ENCODE measurements around the gene HEATR5B. TPM values are rescaled to one million over a fixed set of nuclear protein-coding genes. Genes with fewer than 3 reads are reported as not detected.

The HEATR5B gene
- polyA plus RNA-seq, 1 donor = 19.0 TPM

DNA sequence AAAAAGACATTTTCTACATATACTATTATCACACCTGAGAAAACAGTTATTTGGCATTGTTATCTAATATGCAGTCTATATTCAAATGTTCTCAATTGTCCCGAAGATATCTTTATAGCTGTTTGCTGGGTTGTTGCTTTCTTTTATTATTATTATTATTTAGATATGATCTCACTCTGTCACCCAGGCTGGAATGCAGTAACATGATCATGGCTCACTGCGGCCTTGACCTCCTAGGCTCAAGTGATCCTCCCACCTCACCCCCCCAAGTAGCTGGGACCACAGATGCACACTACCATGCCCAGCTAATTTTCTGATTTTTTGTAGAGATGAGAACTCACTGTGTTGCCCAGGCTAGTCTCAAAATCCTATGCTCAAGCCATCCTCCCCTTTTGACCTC is 20.0 kb upstream of the HEATR5B start:
- H3K27ac ChIP-seq (ENCODE audit: low read length) = no peak overlapping the region
- DNase-seq = no peak
- no peaks in the 10 kb centered on the region for H3K27me3 ChIP-seq (ENCODE audit: control insufficient read depth, insufficient read depth, low read length)
- 100% methylated on average over 1 of the region's 2 CpGs for WGBS (ENCODE audit: insufficient coverage, low lambda C conversion rate)
- no peak overlapping the region for H3K4me3 ChIP-seq (ENCODE audit: low read length)
- no peaks in the 10 kb centered on the region for H3K9me3 ChIP-seq (ENCODE audit: control insufficient read depth, low read depth, low read length)
- no peaks in the 10 kb centered on the region for H3K4me1 ChIP-seq (ENCODE audit: control insufficient read depth, insufficient read depth, low read length)
- H3K36me3 ChIP-seq (ENCODE audit: control insufficient read depth, insufficient read depth, low read length) = peaks cover 52% of the 10 kb centered on the region

GRCh38 chr2:37102588-37102987 is 18.4 kb upstream of the HEATR5B start:
- H3K36me3 ChIP-seq (ENCODE audit: control insufficient read depth, insufficient read depth, low read length) = peaks cover 42% of the 10 kb centered on the region
- no peaks in the 10 kb centered on the region for H3K9me3 ChIP-seq (ENCODE audit: control insufficient read depth, low read depth, low read length)
- no peaks in the 10 kb centered on the region for H3K27me3 ChIP-seq (ENCODE audit: control insufficient read depth, insufficient read depth, low read length)
- DNase-seq = no peak
- whole genome bisulfite sequencing (ENCODE audit: insufficient coverage, low lambda C conversion rate) = 100% methylated on average over 1 of the region's 3 CpGs
- H3K4me3 ChIP-seq (ENCODE audit: low read length) = no peak overlapping the region
- no peak overlapping the region for H3K27ac ChIP-seq (ENCODE audit: low read length)
- H3K4me1 ChIP-seq (ENCODE audit: control insufficient read depth, insufficient read depth, low read length) = no peaks in the 10 kb centered on the region

GRCh38 chr2:37100054-37100453 is 15.9 kb upstream of the HEATR5B start:
- Histone ChIP-seq H3K27me3 (ENCODE audit: control insufficient read depth, insufficient read depth, low read length) (no peaks in the 10 kb centered on the region), H3K9me3 (ENCODE audit: control insufficient read depth, low read depth, low read length) (no peaks in the 10 kb centered on the region), H3K4me3 (ENCODE audit: low read length) (no peak overlapping the region), H3K27ac (ENCODE audit: low read length) (no peak overlapping the region), H3K4me1 (ENCODE audit: control insufficient read depth, insufficient read depth, low read length) (no peaks in the 10 kb centered on the region), H3K36me3 (ENCODE audit: control insufficient read depth, insufficient read depth, low read length) (peaks cover 38% of the 10 kb centered on the region)
- DNase-seq = no peak
- no CpG with 5 or more reads among the region's 1 CpG for WGBS (ENCODE audit: insufficient coverage, low lambda C conversion rate)

DNA sequence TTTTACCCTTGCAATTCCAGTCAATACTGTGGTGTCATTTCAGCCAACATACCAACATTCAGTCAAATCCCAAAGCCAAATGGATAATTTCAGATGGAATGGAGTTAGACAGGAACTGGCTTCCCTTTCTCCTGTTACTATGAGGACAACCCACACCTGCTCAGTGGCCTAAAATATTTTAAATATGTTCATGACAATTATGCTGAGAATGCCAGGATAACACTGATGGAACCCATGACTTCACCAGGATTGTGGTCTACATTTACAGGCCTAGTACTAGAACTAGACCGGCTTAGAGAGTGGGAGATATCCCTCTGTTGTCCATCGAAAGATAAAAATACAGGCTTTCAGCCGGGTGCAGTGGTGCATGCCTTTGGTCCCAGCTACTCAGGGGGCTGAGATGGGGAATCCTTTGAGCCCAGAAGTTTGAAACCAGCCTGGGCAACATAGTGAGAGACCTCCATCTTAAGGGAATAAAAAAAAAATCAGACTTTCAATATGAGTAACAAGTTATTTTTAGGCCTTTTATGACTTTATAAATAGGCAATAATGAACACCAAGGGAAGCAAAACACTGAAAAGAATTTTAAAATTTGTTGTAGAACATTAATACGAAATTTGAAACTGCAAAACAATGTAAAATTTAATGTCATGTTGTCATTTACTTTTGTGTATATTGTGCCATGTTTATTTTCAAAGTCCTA is 14.4 kb upstream of the HEATR5B start:
- H3K4me1 ChIP-seq (ENCODE audit: control insufficient read depth, insufficient read depth, low read length) = no peaks in the 10 kb centered on the region
- H3K4me3 ChIP-seq (ENCODE audit: low read length) = no peak overlapping the region
- peaks cover 38% of the 10 kb centered on the region for H3K36me3 ChIP-seq (ENCODE audit: control insufficient read depth, insufficient read depth, low read length)
- H3K9me3 ChIP-seq (ENCODE audit: control insufficient read depth, low read depth, low read length) = no peaks in the 10 kb centered on the region
- no peaks in the 10 kb centered on the region for H3K27me3 ChIP-seq (ENCODE audit: control insufficient read depth, insufficient read depth, low read length)
- no peak overlapping the region for H3K27ac ChIP-seq (ENCODE audit: low read length)
- 100% methylated on average over 1 of the region's 4 CpGs for WGBS (ENCODE audit: insufficient coverage, low lambda C conversion rate)
- DNase-seq = no peak

GRCh38 chr2:37096568-37096967 is 12.4 kb upstream of the HEATR5B start:
- H3K4me1 ChIP-seq (ENCODE audit: control insufficient read depth, insufficient read depth, low read length) = no peaks in the 10 kb centered on the region
- H3K9me3 ChIP-seq (ENCODE audit: control insufficient read depth, low read depth, low read length) = no peaks in the 10 kb centered on the region
- no peaks in the 10 kb centered on the region for H3K27me3 ChIP-seq (ENCODE audit: control insufficient read depth, insufficient read depth, low read length)
- no peak for DNase-seq
- peaks cover 39% of the 10 kb centered on the region for H3K36me3 ChIP-seq (ENCODE audit: control insufficient read depth, insufficient read depth, low read length)
- H3K4me3 ChIP-seq (ENCODE audit: low read length) = no peak overlapping the region
- WGBS (ENCODE audit: insufficient coverage, low lambda C conversion rate) = no CpG with 5 or more reads among the region's 1 CpG
- H3K27ac ChIP-seq (ENCODE audit: low read length) = no peak overlapping the region

DNA sequence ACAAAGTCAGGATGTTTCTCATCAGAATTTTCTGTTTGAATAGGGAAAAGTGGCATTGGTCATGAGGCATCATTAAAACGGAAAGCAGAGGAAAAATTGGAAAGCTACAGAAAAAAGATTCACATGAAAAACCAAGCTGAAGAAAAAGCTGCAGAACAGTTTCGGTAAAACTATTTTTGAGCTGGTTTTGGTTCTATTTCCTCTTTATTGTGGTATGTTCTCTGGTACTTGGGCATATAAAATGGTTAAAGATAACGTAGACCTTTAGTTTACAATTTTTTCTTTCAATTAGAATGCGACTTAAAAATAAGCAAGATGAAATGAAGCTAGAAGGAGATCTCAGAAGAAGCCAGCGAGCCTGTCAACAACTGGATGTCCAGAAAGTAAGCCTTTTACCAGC is 7.7 kb upstream of the HEATR5B start:
- Histone ChIP-seq H3K27me3 (ENCODE audit: control insufficient read depth, insufficient read depth, low read length) (no peaks in the 10 kb centered on the region), H3K27ac (ENCODE audit: low read length) (no peak overlapping the region), H3K4me1 (ENCODE audit: control insufficient read depth, insufficient read depth, low read length) (peaks cover 4% of the 10 kb centered on the region), H3K36me3 (ENCODE audit: control insufficient read depth, insufficient read depth, low read length) (peaks cover 27% of the 10 kb centered on the region), H3K9me3 (ENCODE audit: control insufficient read depth, low read depth, low read length) (no peaks in the 10 kb centered on the region), H3K4me3 (ENCODE audit: low read length) (no peak overlapping the region)
- WGBS (ENCODE audit: insufficient coverage, low lambda C conversion rate) = 92% methylated on average over 2 of the region's 5 CpGs
- DNase-seq = no peak

DNA sequence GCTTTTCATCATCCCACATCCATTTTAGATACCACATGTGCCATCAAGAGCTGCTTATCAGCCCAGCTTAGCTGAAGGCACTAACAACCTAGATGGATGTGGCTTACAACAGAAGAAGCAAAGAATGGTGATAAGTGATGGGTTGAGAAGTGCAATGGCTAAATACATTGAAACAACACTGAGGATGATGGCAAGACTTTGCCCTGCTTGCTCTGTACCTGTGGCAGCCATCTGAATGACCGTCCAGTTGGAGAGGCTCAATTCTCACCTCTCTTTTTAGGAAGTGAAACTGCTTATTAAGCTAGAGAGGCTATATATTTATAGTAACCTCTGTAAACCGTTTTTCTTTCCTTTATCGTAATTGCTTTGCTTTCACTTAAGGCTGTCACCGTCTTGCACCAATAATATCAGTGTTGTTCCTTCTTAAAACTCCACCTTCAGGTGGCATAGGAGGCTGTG is 5.9 kb upstream of the HEATR5B start:
- Histone ChIP-seq H3K4me1 (ENCODE audit: control insufficient read depth, insufficient read depth, low read length) (peaks cover 4% of the 10 kb centered on the region), H3K36me3 (ENCODE audit: control insufficient read depth, insufficient read depth, low read length) (peaks cover 21% of the 10 kb centered on the region), H3K27me3 (ENCODE audit: control insufficient read depth, insufficient read depth, low read length) (no peaks in the 10 kb centered on the region), H3K27ac (ENCODE audit: low read length) (no peak overlapping the region), H3K4me3 (ENCODE audit: low read length) (no peak overlapping the region), H3K9me3 (ENCODE audit: control insufficient read depth, low read depth, low read length) (no peaks in the 10 kb centered on the region)
- no peak for DNase-seq
- WGBS (ENCODE audit: insufficient coverage, low lambda C conversion rate) = 84% methylated on average over 3 of the region's 4 CpGs

DNA sequence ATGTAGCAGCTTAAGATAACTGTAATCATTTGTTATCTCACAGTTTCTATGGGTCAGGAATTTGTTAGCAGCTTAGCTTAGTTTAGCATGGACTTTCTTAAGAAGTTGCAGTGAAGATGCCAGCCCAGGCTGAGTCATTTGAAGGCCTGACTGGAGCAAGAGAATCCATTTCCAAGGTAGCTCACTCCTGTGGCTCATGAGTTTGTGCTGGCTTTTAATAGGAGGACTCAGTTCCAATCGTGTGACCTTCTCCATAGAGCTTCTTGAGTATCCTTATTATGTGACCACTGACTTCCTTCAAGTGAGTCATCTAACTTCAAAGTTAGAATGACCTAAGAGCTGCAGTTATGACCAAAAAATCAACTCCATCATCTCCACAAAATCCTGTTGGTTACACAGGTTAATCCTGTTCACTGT is 1.6 kb upstream of the HEATR5B start:
- no CpG with 5 or more reads among the region's 1 CpG for WGBS (ENCODE audit: insufficient coverage, low lambda C conversion rate)
- peaks cover 6% of the 10 kb centered on the region for H3K4me1 ChIP-seq (ENCODE audit: control insufficient read depth, insufficient read depth, low read length)

DNA sequence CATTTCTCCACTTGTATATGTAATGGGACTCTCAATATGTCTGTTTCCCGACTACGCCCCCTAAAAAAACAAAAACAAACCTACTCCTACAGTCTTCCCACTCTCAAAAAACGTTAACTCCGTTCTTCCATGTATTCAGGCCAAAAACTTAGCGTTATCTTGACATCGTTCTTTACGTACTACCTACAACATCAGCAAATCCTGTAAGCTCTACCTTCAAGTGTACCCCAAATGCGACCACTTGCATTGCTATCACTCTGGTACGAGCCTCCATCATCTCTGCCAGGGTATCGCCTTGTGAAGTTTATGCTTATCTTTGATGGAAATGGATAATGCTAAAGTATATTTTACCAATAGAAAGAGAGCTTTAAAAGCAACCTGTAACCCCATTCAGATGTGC is 625 bp upstream of the HEATR5B start:
- Histone ChIP-seq H3K27ac (ENCODE audit: low read length) (no peak overlapping the region), H3K36me3 (ENCODE audit: control insufficient read depth, insufficient read depth, low read length) (peaks cover 19% of the 10 kb centered on the region), H3K9me3 (ENCODE audit: control insufficient read depth, low read depth, low read length) (no peaks in the 10 kb centered on the region), H3K4me1 (ENCODE audit: control insufficient read depth, insufficient read depth, low read length) (peaks cover 6% of the 10 kb centered on the region), H3K4me3 (ENCODE audit: low read length) (peak overlapping the region; percentile 96), H3K27me3 (ENCODE audit: control insufficient read depth, insufficient read depth, low read length) (no peaks in the 10 kb centered on the region)
- DNase-seq = no peak
- 0% methylated on average over 1 of the region's 10 CpGs for WGBS (ENCODE audit: insufficient coverage, low lambda C conversion rate)

More for the DNA sequence above, 1.6 kb upstream of the HEATR5B start:
- no peak overlapping the region for H3K27ac ChIP-seq (ENCODE audit: low read length)
- no peak for DNase-seq
- no peak overlapping the region for H3K4me3 ChIP-seq (ENCODE audit: low read length)
- H3K36me3 ChIP-seq (ENCODE audit: control insufficient read depth, insufficient read depth, low read length) = peaks cover 21% of the 10 kb centered on the region
- no peaks in the 10 kb centered on the region for H3K27me3 ChIP-seq (ENCODE audit: control insufficient read depth, insufficient read depth, low read length)
- H3K9me3 ChIP-seq (ENCODE audit: control insufficient read depth, low read depth, low read length) = no peaks in the 10 kb centered on the region

DNA sequence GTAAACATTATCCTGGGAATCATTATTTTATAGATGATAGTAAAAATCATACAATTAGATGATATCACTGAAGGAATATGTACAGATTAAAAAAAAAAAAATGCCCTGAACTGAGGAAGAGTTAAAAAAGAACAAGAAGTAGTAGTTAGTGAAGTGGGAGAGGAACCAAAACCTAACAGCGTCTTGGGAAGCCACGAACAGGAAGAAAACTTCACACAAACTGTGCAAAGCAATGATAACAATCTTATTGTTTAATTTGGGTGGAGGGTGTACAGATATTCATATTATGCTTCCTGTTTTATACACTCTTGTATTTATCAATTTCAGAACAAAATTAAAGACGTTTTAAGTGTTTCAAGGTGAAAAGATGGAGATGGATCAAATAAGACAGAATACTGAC is 3.5 kb downstream of the HEATR5B start:
- 90% methylated on average over 3 of the region's 3 CpGs for WGBS (ENCODE audit: insufficient coverage, low lambda C conversion rate)
- H3K27ac ChIP-seq (ENCODE audit: low read length) = no peak overlapping the region

DNA sequence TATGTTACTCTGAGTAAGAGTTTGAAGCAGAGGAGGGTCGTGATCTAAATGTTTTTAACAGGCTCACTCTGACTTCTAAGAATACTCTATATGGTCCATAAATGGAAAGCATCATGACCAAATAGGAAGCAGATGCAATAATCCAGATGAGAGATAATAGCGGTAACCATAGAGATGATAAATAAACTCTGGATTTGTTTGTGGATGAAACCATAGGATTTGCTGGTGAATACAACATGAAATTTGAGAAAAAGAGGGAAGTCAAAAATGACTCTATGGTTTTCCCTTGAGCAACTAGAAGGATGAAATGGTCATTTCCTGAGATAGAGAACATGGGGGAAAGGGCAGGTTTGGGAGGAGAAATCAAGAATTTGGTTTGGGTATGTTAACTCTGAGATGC is 3.9 kb downstream of the HEATR5B start:
- DNase-seq = no peak
- Histone ChIP-seq H3K27me3 (ENCODE audit: control insufficient read depth, insufficient read depth, low read length) (no peaks in the 10 kb centered on the region), H3K36me3 (ENCODE audit: control insufficient read depth, insufficient read depth, low read length) (peaks cover 37% of the 10 kb centered on the region), H3K9me3 (ENCODE audit: control insufficient read depth, low read depth, low read length) (no peaks in the 10 kb centered on the region), H3K27ac (ENCODE audit: low read length) (no peak overlapping the region), H3K4me1 (ENCODE audit: control insufficient read depth, insufficient read depth, low read length) (peaks cover 2% of the 10 kb centered on the region), H3K4me3 (ENCODE audit: low read length) (no peak overlapping the region)
- 100% methylated on average over 1 of the region's 2 CpGs for WGBS (ENCODE audit: insufficient coverage, low lambda C conversion rate)

More for the DNA sequence above, 3.5 kb downstream of the HEATR5B start:
- Histone ChIP-seq H3K27me3 (ENCODE audit: control insufficient read depth, insufficient read depth, low read length) (no peaks in the 10 kb centered on the region), H3K36me3 (ENCODE audit: control insufficient read depth, insufficient read depth, low read length) (peaks cover 34% of the 10 kb centered on the region), H3K9me3 (ENCODE audit: control insufficient read depth, low read depth, low read length) (no peaks in the 10 kb centered on the region), H3K4me3 (ENCODE audit: low read length) (no peak overlapping the region), H3K4me1 (ENCODE audit: control insufficient read depth, insufficient read depth, low read length) (peaks cover 2% of the 10 kb centered on the region)
- no peak for DNase-seq

All from large intestine (tissue), 3 donors.